ENCODE results near the gene PRKCE. TPM values are rescaled to one million over a fixed set of nuclear protein-coding genes. Genes with fewer than 3 reads are reported as not detected.

Gene PRKCE
- total RNA-seq, 1 donor from 2014 or later = 12.0 TPM

GRCh38 chr2:45891719-45892424, 240.4 kb downstream of the PRKCE start:
- H3K4me3 Mint-ChIP-seq (ENCODE audit: unreplicated experiment) = no peak overlapping the region
- no peaks in the 10 kb centered on the region for H3K36me3 Mint-ChIP-seq (ENCODE audit: low read depth)
- no peaks in the 10 kb centered on the region for H3K9me3 Mint-ChIP-seq (ENCODE audit: low read depth)
- H3K27ac Mint-ChIP-seq (ENCODE audit: unreplicated experiment) = peak overlapping the region; percentile 33
- H3K4me1 Mint-ChIP-seq (ENCODE audit: low read depth) = peaks cover 23% of the 10 kb centered on the region
- no peaks in the 10 kb centered on the region for H3K27me3 Mint-ChIP-seq (ENCODE audit: low read depth)
- TF ChIP-seq CTCF (IDR thresholded peaks at IDR 0.05) = no peak
- DNase-seq (ENCODE audit: low spot score) = no peak

GRCh38 chr2:45892425-45892745, 240.9 kb downstream of the PRKCE start:
- no peaks in the 10 kb centered on the region for H3K27me3 Mint-ChIP-seq (ENCODE audit: low read depth)
- peaks cover 23% of the 10 kb centered on the region for H3K4me1 Mint-ChIP-seq (ENCODE audit: low read depth)
- peak overlapping the region; percentile 33 for H3K27ac Mint-ChIP-seq (ENCODE audit: unreplicated experiment)
- H3K36me3 Mint-ChIP-seq (ENCODE audit: low read depth) = no peaks in the 10 kb centered on the region
- no peak for DNase-seq (ENCODE audit: low spot score)
- peak overlapping the region; percentile 1 for H3K4me3 Mint-ChIP-seq (ENCODE audit: unreplicated experiment)
- H3K9me3 Mint-ChIP-seq (ENCODE audit: low read depth) = no peaks in the 10 kb centered on the region
- no peak for TF ChIP-seq CTCF (IDR thresholded peaks at IDR 0.05)

- no peak for TF ChIP-seq CTCF (IDR thresholded peaks at IDR 0.05)
- H3K27ac Mint-ChIP-seq (ENCODE audit: unreplicated experiment) = peak overlapping the region; percentile 76
- H3K4me1 Mint-ChIP-seq (ENCODE audit: low read depth) = peaks cover 23% of the 10 kb centered on the region
- DNase-seq (ENCODE audit: low spot score) = no peak
- H3K9me3 Mint-ChIP-seq (ENCODE audit: low read depth) = no peaks in the 10 kb centered on the region
- H3K36me3 Mint-ChIP-seq (ENCODE audit: low read depth) = no peaks in the 10 kb centered on the region
- H3K4me3 Mint-ChIP-seq (ENCODE audit: unreplicated experiment) = peak overlapping the region; percentile 1
- no peaks in the 10 kb centered on the region for H3K27me3 Mint-ChIP-seq (ENCODE audit: low read depth)
These were observed 241.3 kb downstream of the PRKCE start for GRCh38 chr2:45892757-45893156.

GRCh38 chr2:45894211-45894610, 242.7 kb downstream of the PRKCE start:
- no peaks in the 10 kb centered on the region for H3K9me3 Mint-ChIP-seq (ENCODE audit: low read depth)
- peaks cover 19% of the 10 kb centered on the region for H3K4me1 Mint-ChIP-seq (ENCODE audit: low read depth)
- no peak overlapping the region for H3K27ac Mint-ChIP-seq (ENCODE audit: unreplicated experiment)
- H3K36me3 Mint-ChIP-seq (ENCODE audit: low read depth) = no peaks in the 10 kb centered on the region
- H3K27me3 Mint-ChIP-seq (ENCODE audit: low read depth) = no peaks in the 10 kb centered on the region
- DNase-seq (ENCODE audit: low spot score) = no peak
- no peak for TF ChIP-seq CTCF (IDR thresholded peaks at IDR 0.05)
- no peak overlapping the region for H3K4me3 Mint-ChIP-seq (ENCODE audit: unreplicated experiment)

GRCh38 chr2:45895241-45895861, 243.9 kb downstream of the PRKCE start:
- TF ChIP-seq CTCF (IDR thresholded peaks at IDR 0.05) = no peak
- Mint-ChIP-seq H3K27ac (ENCODE audit: unreplicated experiment) (no peak overlapping the region), H3K4me3 (ENCODE audit: unreplicated experiment) (no peak overlapping the region), H3K9me3 (ENCODE audit: low read depth) (no peaks in the 10 kb centered on the region), H3K4me1 (ENCODE audit: low read depth) (peaks cover 19% of the 10 kb centered on the region), H3K36me3 (ENCODE audit: low read depth) (no peaks in the 10 kb centered on the region), H3K27me3 (ENCODE audit: low read depth) (no peaks in the 10 kb centered on the region)
- DNase-seq (ENCODE audit: low spot score) = no peak
